Adrenal gland (tissue), 12 donors: ENCODE results near the gene F7. TPM values are rescaled to one million over a fixed set of nuclear protein-coding genes. Genes with fewer than 3 reads are reported as not detected.
"Not testable (repeated sequence)": the region's sequence is repeated elsewhere in the genome, so short reads cannot be mapped to it uniquely, and the experiment has no call there.

Experiments
- DNase-seq, 7 donors: peaks; one replicate each; pipeline ENCODE4 v3.0.0-alpha.2; 2019 to 2020
- H3K27ac ChIP-seq, 5 donors: fragments of 200-600 bp; sonication (generic) in 4 of 5; 1 replicate in 3 of 5; 2 replicates in 2 of 5; pipeline versions ENCODE4 v1.5.1 to v1.8.0; 2016 to 2020; ENCODE audit warnings: mild to moderate bottlenecking in 1 of 5
- H3K27me3 ChIP-seq: fragments of 200-600 bp; 2 replicates; pipeline ENCODE4 v1.8.0; 2021
- H3K36me3 ChIP-seq, 2 donors: fragments of 200-600 bp; replicated peaks in 1 of 2; 1 replicate in 1 of 2; 2 replicates in 1 of 2; pipeline versions ENCODE4 v1.5.1 to v1.8.0; 2018 to 2022
- H3K4me1 ChIP-seq, 2 donors: fragments of 200-600 bp; replicated peaks in 1 of 2; 1 replicate in 1 of 2; 2 replicates in 1 of 2; pipeline versions ENCODE4 v1.5.1 to v1.8.0; 2018 to 2021
- H3K4me3 ChIP-seq, 4 donors: fragments of 200-600 bp; sonication (generic) in 3 of 4; one replicate each; pipeline ENCODE4 v1.5.1; 2016 to 2018
- H3K9me3 ChIP-seq, 3 donors: fragments of 200-600 bp; sonication (generic) in 1 of 3; replicated peaks in 1 of 3; 1 replicate in 2 of 3; 2 replicates in 1 of 3; pipeline versions ENCODE4 v1.5.1 to v1.8.0; 2016 to 2021
- CTCF ChIP-seq, 6 experiments: fragments of 450-650 bp in 4 of 6; fragments of 200-600 bp in 2 of 6; sonication (generic) in 1 of 6; IDR thresholded peaks; 1 replicate in 5 of 6; 2 replicates in 1 of 6; pipeline versions ENCODE4 v1.5.1 to v1.8.0; 2016 to 2021; ENCODE audit warnings: antibody characterized with exemption in 6 of 6, mild to moderate bottlenecking in 2 of 6, moderate library complexity in 1 of 6
- POLR2A ChIP-seq, 2 donors: fragments of 450-650 bp; IDR thresholded peaks; one replicate each; pipeline ENCODE4 v1.6.1; 2017; ENCODE audit warnings: antibody characterized with exemption in 2 of 2, mild to moderate bottlenecking in 2 of 2, moderate library complexity in 1 of 2
- whole genome bisulfite sequencing, 4 donors: extraction: QIAGEN DNeasy Blood & Tissue Kit in 2 of 4; methylation state at CpG; one replicate each; pipeline versions ENCODE4 v1.1.5 to v1.1.7; 2013 to 2017; 5-methylcytosine and 5-hydroxymethylcytosine counted together
- intact Hi-C, 2 donors: fragments of 100-400 bp; cut with DNase I; formaldehyde crosslinking; loops; one replicate each; pipeline versions ENCODE4 v1.14.1 to v1.15.0; 2022 to 2023
- polyA plus RNA-seq, 3 donors: library from polyadenylated mRNA; stranded (reverse); fragments of 200-250 nt in 2 of 3; fragments of 350-450 nt in 1 of 3; fragmentation: Illumina TruSeq in 1 of 3; extraction: RNeasy Lipid Tissue Mini Kit (QIAGEN cat#74804) in 1 of 3; gene quantifications; one replicate each; pipeline ENCODE4 v1.2.3, GENCODE V29; 2013 to 2014
- total RNA-seq, 9 donors: library from RNA; depleted of rRNA in 4 of 9; stranded (reverse); fragments of >200 nt in 4 of 9; fragments of 120-200 nt in 1 of 9; fragmentation: NEBNext Ultra II Directional in 1 of 9; extraction: Animal tissue kit (Norgen Biotek cat#: 25700) in 1 of 9; gene quantifications; one replicate each; pipeline versions ENCODE4 v1.1.0 to v1.2.4, GENCODE V29; 2013 to 2023
- donor health status: healthy with polysubstance abuse.
- donor health status: Bipolar disorder and iron deficiency.
- donor health status: DM: yes; HTN: yes; CAD: no.
- donor health status: DM: no; HTN: no; CAD: no.
- donor health status: DM: no; HTN: no; CAD: no.
- donor health status: DM: yes; HTN: yes; CAD: no.

The F7 gene
- total and polyA plus RNA-seq, 12 donors: 0.05 to 0.61 (median 0.08) TPM; not detected in 7

GRCh38 chr13:113159701-113160100 is 54.1 kb downstream of the F7 start:
- H3K27ac ChIP-seq: no peak overlapping the region
- H3K27me3 ChIP-seq: no peaks in the 10 kb centered on the region
- no peaks in the 10 kb centered on the region for H3K9me3 ChIP-seq
- intact Hi-C loops: no loop called here
- DNase-seq: peak in 1 of 7 donors; percentile 37
- no peaks in the 10 kb centered on the region for H3K36me3 ChIP-seq
- no peak overlapping the region for H3K4me3 ChIP-seq
- no peak for TF ChIP-seq POLR2A (IDR thresholded peaks at IDR 0.05)
- no peak for TF ChIP-seq CTCF (IDR thresholded peaks at IDR 0.05)
- peaks cover 0 to under 1% of the 10 kb centered on the region in 2 donors for H3K4me1 ChIP-seq
- WGBS, 4 donors: 83 to 92% (median 87%) methylated on average over 17 to 20 of the region's 20 CpGs

GRCh38 chr13:113160983-113161382 is 55.4 kb downstream of the F7 start:
- intact Hi-C loops: no loop called here
- DNase-seq: no peak
- Histone ChIP-seq H3K27ac (no peak overlapping the region), H3K4me3 (no peak overlapping the region), H3K9me3 (no peaks in the 10 kb centered on the region), H3K4me1 (no peaks in the 10 kb centered on the region), H3K36me3 (no peaks in the 10 kb centered on the region), H3K27me3 (no peaks in the 10 kb centered on the region)
- WGBS, 4 donors: 67 to 78% (median 76%) methylated on average over 8 to 12 of the region's 12 CpGs
- no peak for TF ChIP-seq CTCF (IDR thresholded peaks at IDR 0.05)
- TF ChIP-seq POLR2A (IDR thresholded peaks at IDR 0.05): no peak

- WGBS, 4 donors: 42 to 63% (median 50%) methylated on average over 13 to 16 of the region's 16 CpGs
- H3K27ac ChIP-seq: no peak overlapping the region
- H3K4me1 ChIP-seq: no peaks in the 10 kb centered on the region
- TF ChIP-seq CTCF (IDR thresholded peaks at IDR 0.05) (no peak), POLR2A (IDR thresholded peaks at IDR 0.05) (no peak)
- intact Hi-C loops: no loop called here
- H3K4me3 ChIP-seq: no peak overlapping the region
- H3K36me3 ChIP-seq: no peaks in the 10 kb centered on the region
- H3K9me3 ChIP-seq: no peaks in the 10 kb centered on the region
- H3K27me3 ChIP-seq: no peaks in the 10 kb centered on the region
- no peak for DNase-seq
These were observed 55.8 kb downstream of the F7 start for GRCh38 chr13:113161433-113161832.

- H3K4me1 ChIP-seq, H3K4me3 ChIP-seq, H3K27me3 ChIP-seq, H3K9me3 ChIP-seq, intact Hi-C loops, DNase-seq, H3K36me3 ChIP-seq, H3K27ac ChIP-seq: not testable (repeated sequence)
- 33 to 45% (median 38%) methylated on average over 4 to 11 of the region's 13 CpGs; no CpG with 5 or more reads in 1 of the 4 donors for WGBS, 4 donors
These were observed 56.4 kb downstream of the F7 start for GRCh38 chr13:113161975-113162374.
